Limb (tissue), 2 donors: ENCODE measurements around the gene PCSK6.

Experiments
- DNase-seq, 2 donors: peaks; one replicate each; pipeline ENCODE4 v3.0.0-alpha.2; 2016; ENCODE audit errors: extremely low spot score in 2 of 2

Gene PCSK6

DNA sequence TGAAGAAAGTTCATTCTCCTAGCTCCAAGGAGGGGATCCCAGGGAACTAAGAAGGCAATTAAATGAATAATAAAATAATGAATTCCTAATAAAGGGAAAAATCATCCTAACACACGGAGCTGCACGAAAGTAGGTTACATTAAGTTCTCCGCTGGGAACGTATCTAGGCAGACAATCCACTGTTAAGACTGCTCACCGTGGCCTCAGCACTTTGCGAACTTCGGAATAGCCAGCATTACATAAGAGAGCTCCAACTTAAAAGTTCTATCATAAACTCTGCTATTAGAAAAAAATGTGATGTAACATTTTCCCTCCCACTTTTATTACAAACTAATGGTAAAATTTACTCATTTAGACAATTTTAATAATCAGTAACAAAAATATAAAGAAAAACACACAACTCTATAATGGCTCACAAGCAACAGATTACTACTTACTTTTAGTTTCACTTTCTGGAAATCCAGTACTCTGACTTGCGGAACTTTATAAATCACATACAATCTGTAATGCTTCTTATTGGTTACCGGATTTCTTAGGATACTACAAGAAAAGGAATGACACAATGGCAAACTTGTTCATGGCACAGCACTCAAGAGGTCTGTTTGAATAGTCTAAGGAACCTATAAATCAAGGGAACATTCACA is 202.9 kb downstream of the PCSK6 start:
- DNase-seq: no peak

- DNase-seq: no peak
These were observed 205.6 kb downstream of the PCSK6 start for GRCh38 chr15:101283931-101284330.

DNA sequence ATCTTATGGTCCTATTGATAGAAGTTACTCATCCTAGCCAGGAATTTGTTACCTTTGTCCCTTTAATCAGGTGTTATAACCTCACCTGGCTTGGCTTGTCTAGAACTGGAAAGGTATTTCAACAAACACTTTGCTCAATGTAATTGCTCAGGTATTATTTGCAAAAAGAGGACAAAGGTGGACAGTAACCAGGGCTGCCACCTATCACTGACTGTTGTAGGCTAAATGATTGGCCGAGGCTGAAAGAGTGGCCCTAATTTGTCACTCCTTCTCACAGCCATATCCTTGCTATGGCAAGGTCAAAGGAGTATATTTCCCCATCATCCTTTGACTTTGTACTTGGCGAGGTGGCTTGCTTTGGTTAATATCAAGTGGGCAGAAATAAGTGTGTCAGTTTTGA is 209.5 kb downstream of the PCSK6 start:
- DNase-seq: no peak

GRCh38 chr15:101277943-101278564 is 211.5 kb downstream of the PCSK6 start:
- no peak for DNase-seq

DNA sequence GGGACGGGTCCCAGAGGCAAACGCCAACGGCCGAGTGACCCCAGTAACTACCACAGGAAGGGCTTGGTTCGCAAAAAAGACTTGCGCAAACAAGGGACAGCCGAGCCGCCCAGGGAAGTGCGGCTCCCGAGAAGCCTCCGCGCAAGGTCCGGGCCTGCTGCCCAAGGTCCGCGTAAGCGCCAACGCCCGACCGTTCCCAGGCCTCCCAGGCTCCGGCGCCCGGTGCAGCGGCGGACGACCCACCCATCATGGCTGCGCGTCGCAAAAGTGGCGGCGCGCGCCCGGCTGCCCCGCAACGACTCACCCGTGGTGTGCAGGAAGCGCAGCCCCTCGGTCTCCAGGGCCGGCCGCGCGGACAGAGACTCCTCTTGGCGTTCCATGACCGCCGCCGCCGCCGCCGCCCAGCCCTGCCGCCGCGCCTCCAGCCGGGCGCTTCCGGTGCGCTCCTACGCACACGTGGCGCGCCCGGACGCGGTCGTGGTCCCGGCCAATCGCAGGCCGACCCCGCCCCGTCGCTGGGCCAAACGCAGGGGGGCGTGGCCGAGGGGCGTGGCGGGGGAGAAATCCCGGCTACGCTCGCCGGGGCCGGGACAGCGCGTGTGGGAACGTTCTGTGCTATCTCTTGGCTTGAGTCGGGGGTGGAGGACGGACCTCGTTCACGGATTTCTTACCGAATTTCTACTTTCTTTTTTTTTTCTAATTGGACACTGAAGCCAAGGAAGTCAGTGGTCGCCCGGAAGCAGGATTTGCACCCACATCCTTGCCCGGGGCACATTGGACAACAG is 212.3 kb downstream of the PCSK6 start, which contains the start of gene SELENOS:
Gene SELENOS (minus strand): TSS at position 448 of the 785 bp plus-strand sequence. CDS start 68 bp downstream, at position 380.
- peak; percentile 89 to 94 for DNase-seq

GRCh38 chr15:101276501-101277037 is 212.9 kb downstream of the PCSK6 start:
- DNase-seq: no peak

GRCh38 chr15:101275018-101275417 is 214.5 kb downstream of the PCSK6 start:
- no peak for DNase-seq

DNA sequence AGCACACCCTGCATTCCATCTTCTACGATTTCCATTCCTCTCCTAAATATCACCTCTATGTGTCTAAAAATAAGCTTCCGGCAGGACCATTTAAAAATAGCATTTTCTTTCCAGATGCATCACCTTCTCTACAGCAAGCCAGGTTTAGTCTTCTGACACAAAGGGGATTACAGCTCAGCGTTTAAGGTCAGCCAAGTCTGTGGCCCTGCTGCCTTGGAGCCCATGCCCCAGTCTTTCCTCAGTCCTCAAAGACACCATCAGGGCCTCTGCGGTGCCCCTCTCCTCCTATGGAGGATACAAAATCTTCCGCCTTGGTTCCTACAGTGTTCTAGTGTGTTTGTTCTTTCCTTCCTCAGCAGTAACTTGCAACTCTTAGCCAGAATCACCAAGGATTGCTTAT is 216.0 kb downstream of the PCSK6 start:
- DNase-seq: no peak

DNA sequence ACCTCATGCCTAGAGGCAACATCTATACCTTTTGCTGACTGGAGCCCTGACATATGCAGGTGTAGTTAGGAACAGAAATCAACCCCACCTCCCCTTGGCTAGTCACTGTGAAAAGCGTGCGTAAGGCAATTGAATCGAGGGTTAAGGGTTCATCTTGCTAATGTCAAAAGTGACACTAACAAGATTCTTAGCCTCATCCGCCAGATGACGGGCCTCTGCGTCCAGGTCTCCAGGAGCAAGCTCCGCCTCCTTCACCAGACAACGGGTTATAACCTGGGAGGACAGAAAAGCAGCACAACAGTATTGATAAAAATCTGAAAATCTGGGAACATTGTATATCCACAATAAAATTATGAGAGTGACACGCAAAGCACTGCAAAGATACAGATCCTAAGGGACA is 216.9 kb downstream of the PCSK6 start:
- DNase-seq: no peak

GRCh38 chr15:101269479-101270223 is 219.9 kb downstream of the PCSK6 start:
- DNase-seq: no peak

DNA sequence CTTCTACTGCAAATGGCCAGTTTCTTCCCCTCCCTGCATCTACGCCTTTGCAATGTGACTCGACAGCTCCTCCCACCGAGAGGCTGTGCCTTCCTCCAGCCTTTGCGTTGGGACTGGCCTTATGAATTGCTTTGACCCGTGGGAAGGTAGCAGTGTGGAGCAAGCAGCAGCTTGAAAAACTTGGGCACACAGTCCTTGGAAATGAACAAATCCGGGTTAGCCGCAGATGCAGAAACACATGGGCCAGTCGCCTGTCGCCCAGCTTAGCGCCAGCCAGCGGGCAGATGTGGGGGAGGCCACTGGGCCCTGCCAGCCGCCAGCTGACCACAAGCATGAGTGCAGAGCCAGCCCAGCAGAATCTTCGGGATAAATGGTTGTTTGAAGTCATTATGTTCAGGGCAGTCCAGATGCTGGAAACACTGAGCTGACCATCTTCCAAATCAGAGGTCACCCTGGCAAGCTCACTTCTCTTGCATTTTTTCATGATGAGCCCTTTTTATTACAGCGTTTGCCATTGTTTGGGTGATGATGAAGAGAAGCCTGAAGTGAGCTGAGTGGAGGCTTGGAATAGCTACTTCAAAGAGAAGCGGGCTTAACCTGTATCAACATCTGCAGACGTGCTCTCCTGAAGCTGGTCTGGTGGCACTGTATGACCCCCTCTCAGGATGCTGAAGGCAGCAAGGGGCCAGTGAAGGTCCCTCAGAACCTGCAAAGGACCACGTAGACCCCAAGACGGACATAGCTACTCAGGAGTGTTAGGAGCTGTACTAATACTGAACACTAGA is 222.0 kb downstream of the PCSK6 start:
- no peak for DNase-seq

GRCh38 chr15:101266787-101267186 is 222.7 kb downstream of the PCSK6 start:
- no peak for DNase-seq

- DNase-seq: no peak
These were observed 223.5 kb downstream of the PCSK6 start for GRCh38 chr15:101266034-101266433.

GRCh38 chr15:101264911-101265641 is 224.4 kb downstream of the PCSK6 start:
- no peak for DNase-seq

DNA sequence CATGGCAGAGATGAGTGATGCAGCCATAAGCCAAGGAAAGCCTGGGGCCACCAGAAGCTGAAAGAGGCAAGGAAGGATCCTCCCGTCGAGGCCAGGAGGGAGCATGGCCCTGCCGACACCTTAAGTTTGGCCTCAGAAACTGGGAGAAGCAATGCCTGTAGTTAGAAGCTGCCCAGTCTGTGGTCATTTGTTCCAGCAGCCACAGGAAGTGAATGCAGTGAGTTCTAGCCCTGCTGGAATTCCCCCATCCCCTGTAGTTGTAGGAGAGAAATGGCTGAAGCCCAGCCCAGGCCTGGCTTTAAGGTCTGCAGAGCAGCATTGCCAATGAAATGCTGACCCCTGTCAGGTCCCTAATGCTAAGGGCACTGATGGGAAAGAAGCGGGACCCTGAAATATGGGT is 225.5 kb downstream of the PCSK6 start:
- no peak for DNase-seq

DNA sequence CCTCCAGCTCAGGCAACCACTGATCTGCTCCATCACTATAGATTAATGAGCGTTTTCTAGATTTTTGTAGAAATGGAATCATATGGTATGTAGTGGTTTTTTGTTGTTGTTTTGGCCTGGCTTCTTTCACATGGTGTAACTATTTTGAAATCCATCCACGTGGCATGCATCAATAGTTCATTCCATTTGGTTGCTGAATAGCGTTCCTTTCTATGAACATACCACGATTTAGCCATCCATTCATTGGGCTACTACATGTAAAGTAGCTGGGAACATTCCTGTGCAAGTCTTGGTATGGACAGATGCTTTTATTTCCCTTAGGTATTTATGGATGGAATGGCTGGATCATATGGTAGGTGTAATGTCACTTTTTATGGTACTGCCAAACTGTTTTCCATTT is 227.0 kb downstream of the PCSK6 start:
- DNase-seq: no peak

DNA sequence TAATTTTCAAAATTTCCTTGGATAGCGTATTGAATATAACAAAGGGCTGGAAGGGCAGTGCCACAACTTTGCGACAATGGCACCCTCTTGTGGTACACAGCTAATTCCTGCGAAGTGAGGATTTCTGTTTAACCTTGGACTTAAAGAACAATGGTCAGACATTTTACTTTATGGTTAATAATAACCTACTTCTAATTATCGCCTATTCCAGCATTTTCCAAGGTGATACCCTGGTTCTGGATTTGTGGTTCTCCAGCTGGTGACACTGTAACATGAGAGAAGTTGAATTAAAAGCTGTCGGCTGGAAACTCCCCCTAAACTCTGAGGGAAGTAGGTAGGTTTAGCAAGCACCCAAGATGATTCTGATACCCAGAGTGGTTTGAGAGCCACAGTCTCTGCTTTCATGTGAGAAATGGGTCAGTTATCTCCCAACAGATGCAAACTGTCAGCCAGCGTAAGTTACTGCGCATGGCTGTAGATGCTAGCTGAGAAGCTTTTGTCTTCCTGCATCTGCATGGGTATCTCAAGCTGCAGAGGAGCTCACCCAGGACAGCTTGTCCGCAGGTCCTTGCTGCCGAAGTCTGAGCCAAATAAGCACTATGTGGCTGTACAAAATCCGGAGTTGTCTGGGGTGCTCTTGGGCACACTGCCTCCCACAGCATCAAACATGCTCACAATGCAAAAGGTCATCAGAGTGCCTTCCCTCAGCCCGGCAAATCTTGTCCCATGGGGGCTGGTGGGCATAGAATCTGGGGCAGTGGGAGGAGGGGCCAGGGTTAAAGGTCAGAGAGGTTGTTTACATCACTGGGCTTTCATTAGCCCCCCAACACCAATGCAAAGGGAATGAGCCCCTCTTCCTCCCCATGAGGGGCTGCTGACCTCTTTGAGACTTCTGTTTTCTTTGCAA is 231.0 kb downstream of the PCSK6 start:
- DNase-seq: peak; percentile 70 to 85

GRCh38 chr15:101256757-101257156 is 232.8 kb downstream of the PCSK6 start:
- no peak for DNase-seq
